ENCODE data around the gene PDK3. TPM values are rescaled to one million over a fixed set of nuclear protein-coding genes. Genes with fewer than 3 reads are reported as not detected.

The PDK3 gene
- total RNA-seq, 1 experiment from 2014 or later, result 6.6 TPM

GRCh38 chrX:24536551-24536950 is 71.5 kb downstream of the PDK3 start:
- intact Hi-C loops (cut with micrococcal nuclease; ENCODE audit: unreplicated experiment), result no loop called here
- BruUV-seq (replicated peaks), result no TSS peak
- H3K27ac ChIP-seq (ENCODE audit: low read depth, low read length, poor library complexity, severe bottlenecking), result no peak overlapping the region
- no peak for TF ChIP-seq EZH2 (IDR thresholded peaks at IDR 0.05; ENCODE audit: borderline replicate concordance, low read depth, low read length, poor library complexity, severe bottlenecking)
- TF ChIP-seq CTCF (conservative IDR thresholded peaks at IDR 0.05; ENCODE audit: low read depth, low read length), result no peak
- H3K36me3 ChIP-seq (ENCODE audit: insufficient read depth, low read length, poor library complexity, severe bottlenecking), result no peaks in the 10 kb centered on the region
- no peaks in the 10 kb centered on the region for H3K27me3 ChIP-seq (replicated peaks; ENCODE audit: insufficient read depth, low read depth, low read length, poor library complexity)
- no peak overlapping the region for H3K4me3 ChIP-seq (ENCODE audit: low read depth, low read length, poor library complexity, severe bottlenecking)
- ChIA-PET POLR2A (ENCODE audit: low non-redundant PET) (no interaction called here), CTCF (no interaction called here)
- DNase-seq (ENCODE audit: low spot score), result no peak
- H3K9me3 ChIP-seq (ENCODE audit: low read depth, low read length, poor library complexity, severe bottlenecking), result no peaks in the 10 kb centered on the region
- H3K4me1 ChIP-seq (ENCODE audit: insufficient read depth, low read length, poor library complexity, severe bottlenecking), result no peaks in the 10 kb centered on the region

GRCh38 chrX:24542756-24543155 is 77.7 kb downstream of the PDK3 start:
- POLR2A ChIA-PET (ENCODE audit: low non-redundant PET), result no interaction called here
- TF ChIP-seq CTCF (conservative IDR thresholded peaks at IDR 0.05; ENCODE audit: low read depth, low read length) (no peak), EZH2 (IDR thresholded peaks at IDR 0.05; ENCODE audit: borderline replicate concordance, low read depth, low read length, poor library complexity, severe bottlenecking) (no peak)
- no TSS peak for BruUV-seq (replicated peaks)
- H3K4me3 ChIP-seq (ENCODE audit: low read depth, low read length, poor library complexity, severe bottlenecking), result no peak overlapping the region
- H3K9me3 ChIP-seq (ENCODE audit: low read depth, low read length, poor library complexity, severe bottlenecking), result no peaks in the 10 kb centered on the region
- intact Hi-C loops (cut with micrococcal nuclease; ENCODE audit: unreplicated experiment), result no loop called here
- H3K36me3 ChIP-seq (ENCODE audit: insufficient read depth, low read length, poor library complexity, severe bottlenecking), result no peaks in the 10 kb centered on the region
- peaks cover 22% of the 10 kb centered on the region for H3K27me3 ChIP-seq (replicated peaks; ENCODE audit: insufficient read depth, low read depth, low read length, poor library complexity)
- CTCF ChIA-PET, result no interaction called here
- H3K4me1 ChIP-seq (ENCODE audit: insufficient read depth, low read length, poor library complexity, severe bottlenecking), result no peaks in the 10 kb centered on the region
- no peak for DNase-seq (ENCODE audit: low spot score)
- no peak overlapping the region for H3K27ac ChIP-seq (ENCODE audit: low read depth, low read length, poor library complexity, severe bottlenecking)

GRCh38 chrX:24547961-24548360 is 82.9 kb downstream of the PDK3 start:
- no peaks in the 10 kb centered on the region for H3K9me3 ChIP-seq (ENCODE audit: low read depth, low read length, poor library complexity, severe bottlenecking)
- no TSS peak for BruUV-seq (replicated peaks)
- H3K4me3 ChIP-seq (ENCODE audit: low read depth, low read length, poor library complexity, severe bottlenecking), result no peak overlapping the region
- ChIA-PET CTCF (no interaction called here), POLR2A (ENCODE audit: low non-redundant PET) (no interaction called here)
- H3K4me1 ChIP-seq (ENCODE audit: insufficient read depth, low read length, poor library complexity, severe bottlenecking), result no peaks in the 10 kb centered on the region
- H3K27ac ChIP-seq (ENCODE audit: low read depth, low read length, poor library complexity, severe bottlenecking), result no peak overlapping the region
- intact Hi-C loops (cut with micrococcal nuclease; ENCODE audit: unreplicated experiment), result no loop called here
- TF ChIP-seq EZH2 (IDR thresholded peaks at IDR 0.05; ENCODE audit: borderline replicate concordance, low read depth, low read length, poor library complexity, severe bottlenecking) (no peak), CTCF (conservative IDR thresholded peaks at IDR 0.05; ENCODE audit: low read depth, low read length) (no peak)
- peaks cover 52% of the 10 kb centered on the region for H3K27me3 ChIP-seq (replicated peaks; ENCODE audit: insufficient read depth, low read depth, low read length, poor library complexity)
- no peak for DNase-seq (ENCODE audit: low spot score)
- H3K36me3 ChIP-seq (ENCODE audit: insufficient read depth, low read length, poor library complexity, severe bottlenecking), result no peaks in the 10 kb centered on the region

Measured in A673 (cell line).